HepG2 (cell line): ENCODE data around the gene NOXO1. TPM values are rescaled to one million over a fixed set of nuclear protein-coding genes. Genes with fewer than 3 reads are reported as not detected.

Experiments used
- AKAP8 ChIP-seq: sonication (generic); formaldehyde crosslinking; IDR thresholded peaks from 2 replicates; pipeline ENCODE4 v1.5.1; 2020; ENCODE audit warnings: mild to moderate bottlenecking, missing genetic modification reagents
- ATRX ChIP-seq: sonication (generic); formaldehyde crosslinking; IDR thresholded peaks from 2 replicates; pipeline ENCODE4 v1.4.0; 2020; ENCODE audit warnings: missing genetic modification reagents, borderline replicate concordance
- E2F2 ChIP-seq: sonication (generic); formaldehyde crosslinking; IDR thresholded peaks from 2 replicates; pipeline ENCODE4 v1.4.0; 2020; ENCODE audit warnings: missing genetic modification reagents, borderline replicate concordance
- ETV5 ChIP-seq: IDR thresholded peaks from 2 replicates; pipeline ENCODE4 v1.6.1; 2018; ENCODE audit warnings: missing biosample characterization, missing genetic modification reagents, inconsistent platforms, borderline replicate concordance
- FOXC1 ChIP-seq: sonication (generic); formaldehyde crosslinking; IDR thresholded peaks from 2 replicates; pipeline ENCODE4 v1.8.0; 2022; ENCODE audit warnings: mild to moderate bottlenecking, missing genetic modification reagents, borderline replicate concordance
- KAT2B ChIP-seq: fragments of 150-350 bp; IDR thresholded peaks from 2 replicates; pipeline ENCODE4 v1.6.1; 2014; ENCODE audit warnings: low read depth, low read length, borderline replicate concordance
- KDM2A ChIP-seq: sonication (generic); formaldehyde crosslinking; IDR thresholded peaks from 2 replicates; pipeline ENCODE4 v1.4.0; 2020; ENCODE audit warnings: low read depth, missing genetic modification reagents, borderline replicate concordance
- NFIB ChIP-seq: sonication (generic); formaldehyde crosslinking; IDR thresholded peaks from 2 replicates; pipeline ENCODE4 v1.9.0; 2021; ENCODE audit warnings: missing genetic modification reagents, mild to moderate bottlenecking, borderline replicate concordance
- NR2F6 ChIP-seq, 2 experiments: IDR thresholded peaks; 2 replicates each; pipeline ENCODE4 v1.6.1; 2016; ENCODE audit warnings: antibody characterized with exemption in 1 of 2, mild to moderate bottlenecking in 1 of 2
- PTBP1 ChIP-seq: fragments of 200-400 bp; formaldehyde crosslinking; IDR thresholded peaks from 2 replicates; pipeline ENCODE4 v1.6.1; 2018; ENCODE audit warnings: low read length, low read depth; ENCODE audit not compliant: poor library complexity, severe bottlenecking
- RFX3 ChIP-seq: IDR thresholded peaks from 2 replicates; pipeline ENCODE4 v1.6.1; 2016; ENCODE audit warnings: missing biosample characterization, missing genetic modification reagents
- THYN1 ChIP-seq: sonication (generic); formaldehyde crosslinking; IDR thresholded peaks from 2 replicates; pipeline ENCODE4 v1.8.1; 2023; ENCODE audit warnings: low read depth, mild to moderate bottlenecking, moderate library complexity, missing genetic modification reagents, borderline replicate concordance
- ZNF121 ChIP-seq: sonication (generic); formaldehyde crosslinking; IDR thresholded peaks from 2 replicates; pipeline ENCODE4 v1.5.0; 2020; ENCODE audit warnings: mild to moderate bottlenecking, missing genetic modification reagents
- ZNF264 ChIP-seq: sonication (generic); formaldehyde crosslinking; IDR thresholded peaks from 2 replicates; pipeline ENCODE4 v1.4.0; 2020; ENCODE audit warnings: missing genetic modification reagents
- ZNF33B ChIP-seq: sonication (generic); formaldehyde crosslinking; IDR thresholded peaks from 2 replicates; pipeline ENCODE4 v1.5.1; 2020; ENCODE audit warnings: mild to moderate bottlenecking, missing genetic modification reagents
- ZNF367 ChIP-seq: sonication (generic); formaldehyde crosslinking; IDR thresholded peaks from 2 replicates; pipeline ENCODE4 v1.4.0; 2020; ENCODE audit warnings: missing genetic modification reagents, borderline replicate concordance
- ZNF414 ChIP-seq: sonication (generic); formaldehyde crosslinking; IDR thresholded peaks from 2 replicates; pipeline ENCODE4 v1.5.0; 2020; ENCODE audit warnings: missing genetic modification reagents
- ZNF607 ChIP-seq: sonication (generic); formaldehyde crosslinking; IDR thresholded peaks from 2 replicates; pipeline ENCODE4 v1.5.1; 2020; ENCODE audit warnings: missing genetic modification reagents, mild to moderate bottlenecking, borderline replicate concordance
- ZNF710 ChIP-seq: sonication (generic); formaldehyde crosslinking; IDR thresholded peaks from 2 replicates; pipeline ENCODE4 v1.5.0; 2020; ENCODE audit warnings: mild to moderate bottlenecking, missing genetic modification reagents, borderline replicate concordance
- ZNF770 ChIP-seq: sonication (generic); formaldehyde crosslinking; IDR thresholded peaks from 2 replicates; pipeline ENCODE4 v1.5.0; 2020; ENCODE audit warnings: mild to moderate bottlenecking, missing genetic modification reagents
- ZNF883 ChIP-seq: sonication (generic); formaldehyde crosslinking; IDR thresholded peaks from 2 replicates; pipeline ENCODE4 v1.5.1; 2020; ENCODE audit warnings: mild to moderate bottlenecking, missing genetic modification reagents; ENCODE audit errors: not compliant biosample characterization
- polyA plus RNA-seq, 8 experiments: library from polyadenylated mRNA; depleted of rRNA in 3 of 8; stranded (reverse) in 7 of 8; unstranded in 1 of 8; fragments of >200 nt; fragmentation: Illumina TruSeq in 4 of 8; extraction: Trizol in 4 of 8; gene quantifications; 2 replicates each; pipeline versions ENCODE4 v1.2.1 to v1.2.3, GENCODE V29; 2011 to 2016; ENCODE audit warnings: low read depth in 4 of 8, missing spikeins in 1 of 8, mixed read lengths in 1 of 8; ENCODE audit not compliant: insufficient read depth in 1 of 8
- total RNA-seq, 5 experiments: library from RNA; depleted of rRNA; stranded (reverse); fragments of >200 nt; fragmentation: Illumina TruSeq; extraction: Trizol; gene quantifications; 2 replicates each; pipeline ENCODE4 v1.2.3, GENCODE V29; 2016; ENCODE audit warnings: low read depth in 1 of 5
- TF ChIP-seq, protein P1 (sequence below): sonication (generic); formaldehyde crosslinking; IDR thresholded peaks from 2 replicates; pipeline ENCODE4 v1.5.1; 2020; ENCODE audit warnings: missing genetic modification reagents, mild to moderate bottlenecking, borderline replicate concordance

Gene NOXO1
- total and polyA plus RNA-seq, 2 of the 13 experiments (the other 11 are each of a cell fraction or from before 2014, with no cell fraction given) = 0.69 to 1.4 TPM

DNA sequence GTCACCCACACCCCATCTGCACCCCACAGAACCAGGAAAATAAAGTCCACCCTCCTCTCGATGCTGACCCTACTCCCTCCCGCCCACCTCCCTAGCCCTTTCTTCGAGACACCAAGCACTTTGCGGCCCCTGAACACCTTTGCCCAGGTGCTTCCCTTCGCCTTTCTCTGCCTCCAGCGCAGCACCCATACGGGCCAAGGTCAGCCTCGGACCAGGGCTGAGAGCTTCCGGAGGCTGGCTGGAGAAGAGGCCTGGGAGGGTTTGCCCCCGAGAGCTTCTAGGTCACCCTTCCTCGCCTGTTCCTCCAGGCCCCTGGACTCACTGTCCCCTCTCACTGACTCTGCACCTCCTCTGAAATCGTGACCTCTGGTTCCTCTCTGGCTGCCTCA, 42.8 kb upstream of the NOXO1 start (continued):
- no peak for TF ChIP-seq ZNF414 (CRISPR knock-in tag)
- no peak for TF ChIP-seq AKAP8
- peak; percentile 64 for TF ChIP-seq ETV5 (CRISPR knock-in tag)
- TF ChIP-seq PTBP1 = no peak
- no peak for TF ChIP-seq RFX3 (CRISPR knock-in tag)
- no peak for TF ChIP-seq ATRX (CRISPR knock-in tag)
- no peak for TF ChIP-seq THYN1 (CRISPR knock-in tag)
- TF ChIP-seq ZNF710 = 0 out of 2 replicates have a peak, but pooled peaks have one; percentile 8
- no peak for TF ChIP-seq FOXC1 (CRISPR knock-in tag)
- TF ChIP-seq, protein P1, sequence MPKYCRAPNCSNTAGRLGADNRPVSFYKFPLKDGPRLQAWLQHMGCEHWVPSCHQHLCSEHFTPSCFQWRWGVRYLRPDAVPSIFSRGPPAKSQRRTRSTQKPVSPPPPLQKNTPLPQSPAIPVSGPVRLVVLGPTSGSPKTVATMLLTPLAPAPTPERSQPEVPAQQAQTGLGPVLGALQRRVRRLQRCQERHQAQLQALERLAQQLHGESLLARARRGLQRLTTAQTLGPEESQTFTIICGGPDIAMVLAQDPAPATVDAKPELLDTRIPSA (CRISPR knock-in tag) = no peak
- TF ChIP-seq ZNF883 (CRISPR knock-in tag) = no peak
- no peak for TF ChIP-seq ZNF607 (CRISPR knock-in tag)
- TF ChIP-seq ZNF770 (CRISPR knock-in tag) = peak; percentile 66; the same call in 1 of the 2 replicates
- no peak for TF ChIP-seq ZNF33B (CRISPR knock-in tag)
- 0 out of 2 replicates have a peak, but pooled peaks have one; percentile 18 for TF ChIP-seq KDM2A
- TF ChIP-seq NR2F6 (IDR thresholded peaks at IDR 0.05) = no peak
- peak; percentile 14; the same call in 1 of the 2 replicates for TF ChIP-seq NR2F6 (CRISPR knock-in tag; IDR thresholded peaks at IDR 0.05)
- TF ChIP-seq ZNF264 (CRISPR knock-in tag) = no peak
- no peak for TF ChIP-seq NFIB
- no peak for TF ChIP-seq ZNF367 (CRISPR knock-in tag)
- TF ChIP-seq ZNF121 (CRISPR knock-in tag) = no peak
- no peak for TF ChIP-seq E2F2 (CRISPR knock-in tag)
- no peak for TF ChIP-seq KAT2B
